ENCODE measurements around the gene KCNK3. TPM values are rescaled to one million over a fixed set of nuclear protein-coding genes. Genes with fewer than 3 reads are reported as not detected.

The KCNK3 gene
- total RNA-seq, 1 experiment from 2014 or later = 0.09 TPM

- H3K27me3 ChIP-seq (ENCODE audit: insufficient read depth, low read length) = no peaks in the 10 kb centered on the region
- H3K79me1 ChIP-seq (ENCODE audit: insufficient read depth, low read depth, low read length, poor library complexity, severe bottlenecking) = no peaks in the 10 kb centered on the region
- H3K4me2 ChIP-seq (ENCODE audit: insufficient read depth, insufficient read length, low read length) = no peak overlapping the region
- no peaks in the 10 kb centered on the region for H3K79me2 ChIP-seq (ENCODE audit: insufficient read depth, low read length)
- H3K23ac ChIP-seq (ENCODE audit: insufficient read length, low read depth, low read length) = no peak overlapping the region
- H3K9me3 Mint-ChIP-seq = no peaks in the 10 kb centered on the region
- peaks cover 3% of the 10 kb centered on the region for H3K27me3 Mint-ChIP-seq (ENCODE audit: low read depth)
- no CpG with 5 or more reads among the region's 3 CpGs for WGBS (ENCODE audit: extremely low coverage, insufficient read length, low lambda C conversion rate)
- no peak overlapping the region; the same call in 1 of the 2 replicates for H3K14ac ChIP-seq (ENCODE audit: insufficient read depth, low read length)
- no peak overlapping the region for H3K4me3 Mint-ChIP-seq
- H4K91ac ChIP-seq (ENCODE audit: insufficient read length, low read depth, low read length) = no peak overlapping the region
- H3K27ac Mint-ChIP-seq = no peak overlapping the region
- no peak overlapping the region for H4K5ac ChIP-seq (ENCODE audit: insufficient read length, low read depth, low read length)
- H4K8ac ChIP-seq (replicated peaks; ENCODE audit: insufficient read length, low read depth, low read length) = no peak overlapping the region
- TF ChIP-seq CTCF (conservative IDR thresholded peaks at IDR 0.05) = no peak
- H3T11ph ChIP-seq (ENCODE audit: low read length) = no peak overlapping the region
- H3K18ac ChIP-seq (ENCODE audit: insufficient read length, low read depth, low read length) = no peak overlapping the region
- H2AFZ ChIP-seq (ENCODE audit: low read length) = no peak overlapping the region
- H4K20me1 ChIP-seq (ENCODE audit: control insufficient read depth, insufficient read depth, insufficient read length) = no peaks in the 10 kb centered on the region
- H2BK5ac ChIP-seq (ENCODE audit: insufficient read length, low read length) = no peak overlapping the region
- no peaks in the 10 kb centered on the region; a peak in 1 of 7 replicates for H3K36me3 Mint-ChIP-seq (ENCODE audit: insufficient read depth in 1 of 3, low read depth in 3 of 3)
- H3K4ac ChIP-seq (ENCODE audit: low read depth, low read length) = no peak overlapping the region
- H3K9me3 ChIP-seq (ENCODE audit: control insufficient read depth, low read depth, low read length) = no peaks in the 10 kb centered on the region
- H3K23me2 ChIP-seq (ENCODE audit: insufficient read length, low read depth, low read length, poor library complexity, severe bottlenecking) = no peaks in the 10 kb centered on the region
- H3K4me1 Mint-ChIP-seq = peaks cover 13 to 14% of the 10 kb centered on the region in 2 experiments
- no peak overlapping the region for H3K9ac ChIP-seq (ENCODE audit: extremely low read depth, insufficient read length, low read length)
- H2BK15ac ChIP-seq (ENCODE audit: low read depth, low read length) = no peak overlapping the region
- no peak overlapping the region for H2BK120ac ChIP-seq (ENCODE audit: low read depth, low read length, poor library complexity, severe bottlenecking)
- H3K56ac ChIP-seq (ENCODE audit: insufficient read length, low read depth, low read length) = no peak overlapping the region
- peaks cover 4% of the 10 kb centered on the region; the same call in 1 of the 2 replicates for H3K4me1 ChIP-seq (ENCODE audit: insufficient read depth, low read length)
- H2BK20ac ChIP-seq (ENCODE audit: low read depth, low read length, poor library complexity, severe bottlenecking) = no peak overlapping the region
- H2AK5ac ChIP-seq (ENCODE audit: insufficient read length, low read length) = no peak overlapping the region
- no peak for DNase-seq
- no peak overlapping the region for H3K27ac ChIP-seq (ENCODE audit: insufficient read length, low read depth, low read length)
- no peak overlapping the region for H2BK12ac ChIP-seq (ENCODE audit: insufficient read length, low read depth, low read length)
Measured at GRCh38 chr2:26723475-26723874, 31.0 kb downstream of the KCNK3 start.

All from H9 (cell line).